Activated CD8-positive, alpha-beta memory T cell treated with anti-CD3 and anti-CD28 coated beads for 48 hours (primary cell): ENCODE data around the gene SLC12A8.
A peak's percentile ranks its signal among the peaks of the same experiment; 100 is the strongest.

Source experiments
- DNase-seq, 3 experiments: peaks; one replicate each; pipeline ENCODE4 v3.0.0-alpha.2; 2020; ENCODE audit warnings: low read depth in 2 of 3, low spot score in 2 of 3

The SLC12A8 gene

GRCh38 chr3:125154800-125155269 is 57.7 kb downstream of the SLC12A8 start:
- no peak for DNase-seq

GRCh38 chr3:125154110-125154509 is 58.4 kb downstream of the SLC12A8 start:
- no peak for DNase-seq

GRCh38 chr3:125152951-125153350 is 59.6 kb downstream of the SLC12A8 start:
- no peak for DNase-seq

- no peak for DNase-seq
These were observed 60.6 kb downstream of the SLC12A8 start for GRCh38 chr3:125151916-125152315.

- DNase-seq: no peak
These were observed 61.1 kb downstream of the SLC12A8 start for GRCh38 chr3:125151442-125151817.

GRCh38 chr3:125150525-125151441 is 61.8 kb downstream of the SLC12A8 start:
- peak in 1 of 3 experiments; percentile 33 for DNase-seq

- no peak for DNase-seq
These were observed 63.1 kb downstream of the SLC12A8 start for GRCh38 chr3:125149462-125149861.

- DNase-seq: no peak
These were observed 63.7 kb downstream of the SLC12A8 start for GRCh38 chr3:125148836-125149235.

- no peak for DNase-seq
These were observed 64.3 kb downstream of the SLC12A8 start for GRCh38 chr3:125148016-125148812.

- no peak for DNase-seq
These were observed 65.1 kb downstream of the SLC12A8 start for GRCh38 chr3:125147491-125147820.

- DNase-seq: no peak
These were observed 65.7 kb downstream of the SLC12A8 start for GRCh38 chr3:125146626-125147490.

- DNase-seq: no peak
These were observed 66.6 kb downstream of the SLC12A8 start for GRCh38 chr3:125145751-125146475.

- DNase-seq: no peak
These were observed 67.8 kb downstream of the SLC12A8 start for GRCh38 chr3:125144653-125145314.

- no peak for DNase-seq
These were observed 68.4 kb downstream of the SLC12A8 start for GRCh38 chr3:125143982-125144652.

GRCh38 chr3:125143538-125143937 is 69.0 kb downstream of the SLC12A8 start:
- no peak for DNase-seq

- DNase-seq: no peak
These were observed 69.6 kb downstream of the SLC12A8 start for GRCh38 chr3:125142940-125143339.

- DNase-seq: no peak
These were observed 70.1 kb downstream of the SLC12A8 start for GRCh38 chr3:125142420-125142778.

- DNase-seq: peak; percentile 49 to 62 (median 60)
These were observed 70.7 kb downstream of the SLC12A8 start for GRCh38 chr3:125141596-125142419.
